HepG2 (cell line): Measurements from ENCODE around the gene ARPC1A. TPM values are rescaled to one million over a fixed set of nuclear protein-coding genes. Genes with fewer than 3 reads are reported as not detected.

Source experiments
- HNF4G ChIP-seq, 2 experiments: sonication (generic) in 1 of 2; formaldehyde crosslinking in 1 of 2; IDR thresholded peaks; 2 replicates each; pipeline versions ENCODE4 v1.4.0 to v1.6.1; 2011 to 2020; ENCODE audit warnings: borderline replicate concordance in 2 of 2, low read depth in 2 of 2, mild to moderate bottlenecking in 2 of 2, low read length in 1 of 2, missing genetic modification reagents in 1 of 2, moderate library complexity in 1 of 2
- KMT2A ChIP-seq: sonication (generic); formaldehyde crosslinking; IDR thresholded peaks from 2 replicates; pipeline ENCODE4 v1.4.0; 2020; ENCODE audit warnings: missing genetic modification reagents
- MLXIP ChIP-seq: sonication (generic); formaldehyde crosslinking; IDR thresholded peaks from 2 replicates; pipeline ENCODE4 v1.9.0; 2021; ENCODE audit warnings: missing genetic modification reagents, borderline replicate concordance
- PBX2 ChIP-seq: IDR thresholded peaks from 2 replicates; pipeline ENCODE4 v1.6.1; 2016; ENCODE audit warnings: control low read depth
- RCOR2 ChIP-seq: IDR thresholded peaks from 2 replicates; pipeline ENCODE4 v1.6.1; 2016; ENCODE audit warnings: missing biosample characterization, missing genetic modification reagents
- SNAPC4 ChIP-seq: sonication (generic); formaldehyde crosslinking; IDR thresholded peaks from 2 replicates; pipeline ENCODE4 v1.4.0; 2020; ENCODE audit warnings: mild to moderate bottlenecking, missing genetic modification reagents
- STAT5B ChIP-seq: sonication (generic); formaldehyde crosslinking; IDR thresholded peaks from 2 replicates; pipeline ENCODE4 v1.4.0; 2020; ENCODE audit warnings: missing genetic modification reagents
- ZBTB4 ChIP-seq: sonication (generic); formaldehyde crosslinking; IDR thresholded peaks from 2 replicates; pipeline ENCODE4 v1.4.0; 2020; ENCODE audit warnings: missing genetic modification reagents, mild to moderate bottlenecking, borderline replicate concordance
- ZNF142 ChIP-seq: sonication (generic); formaldehyde crosslinking; IDR thresholded peaks from 2 replicates; pipeline ENCODE4 v1.4.0; 2020; ENCODE audit warnings: missing genetic modification reagents
- ZNF891 ChIP-seq: sonication (generic); formaldehyde crosslinking; IDR thresholded peaks from 2 replicates; pipeline ENCODE4 v1.5.0; 2020; ENCODE audit warnings: mild to moderate bottlenecking, missing genetic modification reagents
- polyA plus RNA-seq, 8 experiments: library from polyadenylated mRNA; depleted of rRNA in 3 of 8; stranded (reverse) in 7 of 8; unstranded in 1 of 8; fragments of >200 nt; fragmentation: Illumina TruSeq in 4 of 8; extraction: Trizol in 4 of 8; gene quantifications; 2 replicates each; pipeline versions ENCODE4 v1.2.1 to v1.2.3, GENCODE V29; 2011 to 2016; ENCODE audit warnings: low read depth in 4 of 8, missing spikeins in 1 of 8, mixed read lengths in 1 of 8; ENCODE audit not compliant: insufficient read depth in 1 of 8
- total RNA-seq, 5 experiments: library from RNA; depleted of rRNA; stranded (reverse); fragments of >200 nt; fragmentation: Illumina TruSeq; extraction: Trizol; gene quantifications; 2 replicates each; pipeline ENCODE4 v1.2.3, GENCODE V29; 2016; ENCODE audit warnings: low read depth in 1 of 5

The ARPC1A gene
- total and polyA plus RNA-seq, 2 of the 13 experiments (the other 11 are each of a cell fraction or from before 2014, with no cell fraction given): 44.3 to 88.5 TPM

GRCh38 chr7:99381664-99382075, 56.0 kb downstream of the ARPC1A start (continued):
- TF ChIP-seq HNF4G (IDR thresholded peaks at IDR 0.05; ENCODE audit: borderline replicate concordance, low read depth, low read length) (peak; percentile 90), HNF4G (CRISPR knock-in tag; IDR thresholded peaks at IDR 0.05; ENCODE audit: borderline replicate concordance, low read depth) (0 out of 2 replicates have a peak, but pooled peaks have one; percentile 13), STAT5B (CRISPR knock-in tag) (no peak), ZNF891 (CRISPR knock-in tag) (no peak), RCOR2 (CRISPR knock-in tag) (no peak), ZBTB4 (CRISPR knock-in tag) (no peak), PBX2 (CRISPR knock-in tag) (no peak), MLXIP (no peak), SNAPC4 (CRISPR knock-in tag) (no peak), ZNF142 (CRISPR knock-in tag) (no peak), KMT2A (no peak)
